Activated T-cell treated with anti-CD3 and anti-CD28 coated beads, Interleukin-2, amount 50 U/mL, for 1 hour (primary cell): ENCODE measurements around the gene OR2Y1.
"Not testable (repeated sequence)": the region's sequence is repeated elsewhere in the genome, so short reads cannot be mapped to it uniquely, and the experiment has no call there.

Experiments used
- DNase-seq: peaks from one replicate; pipeline ENCODE4 v3.0.0-alpha.2; 2020

The OR2Y1 gene

GRCh38 chr5:180739958-180740357 is at the start of gene OR2Y1:
TSS of gene OR2Y1 (minus strand) at chr5:180740058. CDS start at chr5:180740058, 0 bp downstream.
- no peak for DNase-seq

GRCh38 chr5:180788651-180789410 is 49.0 kb upstream of the OR2Y1 start:
- not testable (repeated sequence) for DNase-seq

- no peak for DNase-seq
Measured at GRCh38 chr5:180787711-180788431, 48.0 kb upstream of the OR2Y1 start.

GRCh38 chr5:180786531-180787398 is 46.9 kb upstream of the OR2Y1 start:
- no peak for DNase-seq

GRCh38 chr5:180785794-180786221 is 46.0 kb upstream of the OR2Y1 start:
- DNase-seq: no peak

GRCh38 chr5:180785121-180785781 is 45.4 kb upstream of the OR2Y1 start:
- no peak for DNase-seq

- peak; percentile 76 for DNase-seq
Measured at GRCh38 chr5:180784497-180785097, 44.7 kb upstream of the OR2Y1 start.

- no peak for DNase-seq
Measured at GRCh38 chr5:180783340-180784052, 43.6 kb upstream of the OR2Y1 start.

- no peak for DNase-seq
Measured at GRCh38 chr5:180782748-180783147, 42.9 kb upstream of the OR2Y1 start.

GRCh38 chr5:180781900-180782326 is 42.1 kb upstream of the OR2Y1 start:
- not testable (repeated sequence) for DNase-seq

- DNase-seq: no peak
Measured at GRCh38 chr5:180779985-180780610, 40.2 kb upstream of the OR2Y1 start.

- DNase-seq: no peak
Measured at GRCh38 chr5:180777475-180777874, 37.6 kb upstream of the OR2Y1 start.

- no peak for DNase-seq
Measured at GRCh38 chr5:180776376-180776775, 36.5 kb upstream of the OR2Y1 start.

- DNase-seq: no peak
Measured at GRCh38 chr5:180775624-180776023, 35.8 kb upstream of the OR2Y1 start.

GRCh38 chr5:180771839-180772238 is 32.0 kb upstream of the OR2Y1 start:
- no peak for DNase-seq

GRCh38 chr5:180769821-180770220 is 30.0 kb upstream of the OR2Y1 start:
- no peak for DNase-seq

- no peak for DNase-seq
Measured at GRCh38 chr5:180755601-180756000, 15.7 kb upstream of the OR2Y1 start.

- no peak for DNase-seq
Measured at GRCh38 chr5:180744253-180744652, 4.4 kb upstream of the OR2Y1 start.

- no peak for DNase-seq
Measured at GRCh38 chr5:180742727-180743126, 2.9 kb upstream of the OR2Y1 start.

- not testable (repeated sequence) for DNase-seq
Measured at GRCh38 chr5:180740953-180741352, 1.1 kb upstream of the OR2Y1 start.

GRCh38 chr5:180739271-180739670 is 587 bp downstream of the OR2Y1 start:
- DNase-seq: no peak
